GM19043 (cell line): Measurements from ENCODE around the gene GAGE12J.
"Not testable (repeated sequence)": the region's sequence is repeated elsewhere in the genome, so short reads cannot be mapped to it uniquely, and the experiment has no call there.

Experiments
- ATAC-seq: cut with Tn5 transposase; IDR thresholded peaks from one replicate; pipeline ENCODE4 v1.9.1; 2021; ENCODE audit warnings: low read depth; ENCODE audit not compliant: unreplicated experiment

Gene GAGE12J

GRCh38 chrX:49309401-49309981, 12.3 kb upstream of the GAGE12J start:
- no peak for ATAC-seq

- ATAC-seq: no peak
Measured at GRCh38 chrX:49310371-49310770, 11.5 kb upstream of the GAGE12J start.

GRCh38 chrX:49312176-49312575, 9.7 kb upstream of the GAGE12J start:
- ATAC-seq: no peak

GRCh38 chrX:49316085-49316484, 5.8 kb upstream of the GAGE12J start:
- no peak for ATAC-seq

- not testable (repeated sequence) for ATAC-seq
Measured at GRCh38 chrX:49322266-49322665, 429 bp downstream of the GAGE12J start.

GRCh38 chrX:49323735-49324134, 1.9 kb downstream of the GAGE12J start:
- not testable (repeated sequence) for ATAC-seq

- ATAC-seq: not testable (repeated sequence)
Measured at GRCh38 chrX:49330421-49330820, 8.6 kb downstream of the GAGE12J start.

GRCh38 chrX:49331282-49331681, 9.4 kb downstream of the GAGE12J start, which contains the start of gene GAGE13:
GAGE13 (plus strand) TSS chrX:49331582; CDS start chrX:49332738, 1,156 bp downstream.
- not testable (repeated sequence) for ATAC-seq

- not testable (repeated sequence) for ATAC-seq
Measured at GRCh38 chrX:49331841-49332240, 10.0 kb downstream of the GAGE12J start.

- ATAC-seq: not testable (repeated sequence)
Measured at GRCh38 chrX:49341449-49341848, 19.6 kb downstream of the GAGE12J start.

- not testable (repeated sequence) for ATAC-seq
Measured at GRCh38 chrX:49344496-49345175, 22.8 kb downstream of the GAGE12J start.

- not testable (repeated sequence) for ATAC-seq
Measured at GRCh38 chrX:49345402-49345801, 23.6 kb downstream of the GAGE12J start.

GRCh38 chrX:49346150-49346549, 24.3 kb downstream of the GAGE12J start:
- not testable (repeated sequence) for ATAC-seq
